GM12878 (cell line): ENCODE data around the gene KIF17.

Experiments used
- EED ChIP-seq: sonication (generic); IDR thresholded peaks from 2 replicates; pipeline ENCODE4 v1.6.1; 2016; ENCODE audit warnings: antibody characterized with exemption, low read depth
- EGR1 ChIP-seq, 2 experiments: IDR thresholded peaks; 1 replicate in 1 of 2; 2 replicates in 1 of 2; pipeline ENCODE4 v1.6.1; 2011 to 2012; ENCODE audit warnings: low read depth in 2 of 2, low read length in 2 of 2, borderline replicate concordance in 1 of 2, mild to moderate bottlenecking in 1 of 2, moderate library complexity in 1 of 2
- POLR2A ChIP-seq: IDR thresholded peaks from 2 replicates; pipeline ENCODE4 v1.6.1; 2011; ENCODE audit warnings: low read depth, mild to moderate bottlenecking, low read length
- SIN3A ChIP-seq: IDR thresholded peaks from 2 replicates; pipeline ENCODE4 v1.6.1; 2012; ENCODE audit warnings: low read depth, low read length, improper control_type of control experiment
- TF ChIP-seq, protein P1 (sequence below), 3 experiments: IDR thresholded peaks in 2 of 3; conservative IDR thresholded peaks in 1 of 3; 2 replicates each; pipeline ENCODE4 v1.5.1; 2011; ENCODE audit warnings: low read depth in 3 of 3, low read length in 3 of 3, mild to moderate bottlenecking in 3 of 3, control low read depth in 2 of 3, moderate library complexity in 2 of 3, inconsistent platforms in 1 of 3, mixed read lengths in 1 of 3; ENCODE audit not compliant: control insufficient read depth in 2 of 3, insufficient read depth in 1 of 3; ENCODE audit errors: extremely low read depth in 1 of 3
- TF ChIP-seq, protein P2 (sequence below): fragments of 450-650 bp; IDR thresholded peaks from 2 replicates; pipeline ENCODE4 v1.6.1; 2017; ENCODE audit warnings: mild to moderate bottlenecking, low read depth, inconsistent platforms; ENCODE audit not compliant: poor library complexity, severe bottlenecking

DNA sequence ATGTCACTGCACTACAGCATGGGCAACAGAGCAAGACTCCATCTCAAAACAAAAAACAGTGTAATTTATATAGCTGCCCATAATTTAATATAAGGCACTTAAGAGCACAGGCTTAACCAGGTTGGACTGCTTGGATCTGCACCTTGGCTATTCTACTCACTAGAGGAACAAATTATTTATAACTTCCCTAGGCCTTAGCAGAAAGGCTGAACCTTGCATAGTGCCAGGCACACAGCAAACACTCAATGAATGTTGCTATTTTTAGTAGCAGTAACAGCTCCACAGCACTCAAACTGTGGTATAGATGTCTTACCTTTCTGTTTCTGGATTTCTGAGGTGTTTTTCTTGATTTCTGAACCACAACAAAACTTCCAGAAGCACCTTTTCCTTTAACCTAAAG lies 49.5 kb upstream of the KIF17 start:
- TF ChIP-seq EGR1 (IDR thresholded peaks at IDR 0.05; ENCODE audit: borderline replicate concordance in 1 of 2, low read depth in 2 of 2, low read length in 2 of 2) (no peak), POLR2A (no peak), EED (no peak), SIN3A (no peak)
- TF ChIP-seq, protein P1, sequence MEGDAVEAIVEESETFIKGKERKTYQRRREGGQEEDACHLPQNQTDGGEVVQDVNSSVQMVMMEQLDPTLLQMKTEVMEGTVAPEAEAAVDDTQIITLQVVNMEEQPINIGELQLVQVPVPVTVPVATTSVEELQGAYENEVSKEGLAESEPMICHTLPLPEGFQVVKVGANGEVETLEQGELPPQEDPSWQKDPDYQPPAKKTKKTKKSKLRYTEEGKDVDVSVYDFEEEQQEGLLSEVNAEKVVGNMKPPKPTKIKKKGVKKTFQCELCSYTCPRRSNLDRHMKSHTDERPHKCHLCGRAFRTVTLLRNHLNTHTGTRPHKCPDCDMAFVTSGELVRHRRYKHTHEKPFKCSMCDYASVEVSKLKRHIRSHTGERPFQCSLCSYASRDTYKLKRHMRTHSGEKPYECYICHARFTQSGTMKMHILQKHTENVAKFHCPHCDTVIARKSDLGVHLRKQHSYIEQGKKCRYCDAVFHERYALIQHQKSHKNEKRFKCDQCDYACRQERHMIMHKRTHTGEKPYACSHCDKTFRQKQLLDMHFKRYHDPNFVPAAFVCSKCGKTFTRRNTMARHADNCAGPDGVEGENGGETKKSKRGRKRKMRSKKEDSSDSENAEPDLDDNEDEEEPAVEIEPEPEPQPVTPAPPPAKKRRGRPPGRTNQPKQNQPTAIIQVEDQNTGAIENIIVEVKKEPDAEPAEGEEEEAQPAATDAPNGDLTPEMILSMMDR (IDR thresholded peaks at IDR 0.05 in 2 of 3, conservative IDR thresholded peaks at IDR 0.05 in 1 of 3; ENCODE audit: control insufficient read depth in 2 of 3, extremely low read depth in 1 of 3, insufficient read depth in 1 of 3, low read depth in 3 of 3, low read length in 3 of 3) = no peak
- TF ChIP-seq, protein P2, sequence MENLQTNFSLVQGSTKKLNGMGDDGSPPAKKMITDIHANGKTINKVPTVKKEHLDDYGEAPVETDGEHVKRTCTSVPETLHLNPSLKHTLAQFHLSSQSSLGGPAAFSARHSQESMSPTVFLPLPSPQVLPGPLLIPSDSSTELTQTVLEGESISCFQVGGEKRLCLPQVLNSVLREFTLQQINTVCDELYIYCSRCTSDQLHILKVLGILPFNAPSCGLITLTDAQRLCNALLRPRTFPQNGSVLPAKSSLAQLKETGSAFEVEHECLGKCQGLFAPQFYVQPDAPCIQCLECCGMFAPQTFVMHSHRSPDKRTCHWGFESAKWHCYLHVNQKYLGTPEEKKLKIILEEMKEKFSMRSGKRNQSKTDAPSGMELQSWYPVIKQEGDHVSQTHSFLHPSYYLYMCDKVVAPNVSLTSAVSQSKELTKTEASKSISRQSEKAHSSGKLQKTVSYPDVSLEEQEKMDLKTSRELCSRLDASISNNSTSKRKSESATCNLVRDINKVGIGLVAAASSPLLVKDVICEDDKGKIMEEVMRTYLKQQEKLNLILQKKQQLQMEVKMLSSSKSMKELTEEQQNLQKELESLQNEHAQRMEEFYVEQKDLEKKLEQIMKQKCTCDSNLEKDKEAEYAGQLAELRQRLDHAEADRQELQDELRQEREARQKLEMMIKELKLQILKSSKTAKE = no peak
